NCI-H345 treated with DMSO at 0.1 percent for 48 hours (cell line): Measurements from ENCODE around the gene FRMD4A.
"Not testable (repeated sequence)": the region's sequence is repeated elsewhere in the genome, so short reads cannot be mapped to it uniquely, and the experiment has no call there.

Experiments
- DNase-seq: peaks from one replicate; lab custom pipeline; 2025; ENCODE audit not compliant: unreplicated experiment; lab: John Stamatoyannopoulos, UW

Gene FRMD4A

DNA sequence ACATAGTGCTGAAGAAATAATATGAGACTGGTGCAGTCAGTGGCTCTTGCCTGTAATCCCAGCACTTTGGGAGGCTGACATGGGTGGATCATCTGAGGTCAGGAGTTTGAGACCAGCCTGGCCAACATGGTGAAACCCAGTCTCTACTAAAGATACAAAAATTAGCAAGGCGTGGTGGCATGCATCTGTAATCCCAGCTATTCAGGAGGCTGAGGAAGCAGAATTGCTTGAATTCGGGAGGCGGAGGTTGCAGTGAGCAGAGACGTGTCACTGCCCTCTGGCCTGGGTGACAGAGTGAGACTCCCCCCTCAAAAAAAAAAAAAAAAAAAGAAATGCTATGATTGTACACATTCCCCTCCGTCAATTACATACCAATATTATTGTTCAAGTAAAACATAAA, 615.1 kb downstream of the FRMD4A start:
- not testable (repeated sequence) for DNase-seq

- no peak for DNase-seq
These were observed 615.6 kb downstream of the FRMD4A start for GRCh38 chr10:13715100-13715499.

- DNase-seq = no peak
These were observed 617.7 kb downstream of the FRMD4A start for GRCh38 chr10:13712837-13713581.

- no peak for DNase-seq
These were observed 618.3 kb downstream of the FRMD4A start for GRCh38 chr10:13712476-13712836.

- DNase-seq = no peak
These were observed 619.4 kb downstream of the FRMD4A start for GRCh38 chr10:13711291-13711690.

GRCh38 chr10:13709931-13710650, 620.6 kb downstream of the FRMD4A start:
- DNase-seq = no peak

DNA sequence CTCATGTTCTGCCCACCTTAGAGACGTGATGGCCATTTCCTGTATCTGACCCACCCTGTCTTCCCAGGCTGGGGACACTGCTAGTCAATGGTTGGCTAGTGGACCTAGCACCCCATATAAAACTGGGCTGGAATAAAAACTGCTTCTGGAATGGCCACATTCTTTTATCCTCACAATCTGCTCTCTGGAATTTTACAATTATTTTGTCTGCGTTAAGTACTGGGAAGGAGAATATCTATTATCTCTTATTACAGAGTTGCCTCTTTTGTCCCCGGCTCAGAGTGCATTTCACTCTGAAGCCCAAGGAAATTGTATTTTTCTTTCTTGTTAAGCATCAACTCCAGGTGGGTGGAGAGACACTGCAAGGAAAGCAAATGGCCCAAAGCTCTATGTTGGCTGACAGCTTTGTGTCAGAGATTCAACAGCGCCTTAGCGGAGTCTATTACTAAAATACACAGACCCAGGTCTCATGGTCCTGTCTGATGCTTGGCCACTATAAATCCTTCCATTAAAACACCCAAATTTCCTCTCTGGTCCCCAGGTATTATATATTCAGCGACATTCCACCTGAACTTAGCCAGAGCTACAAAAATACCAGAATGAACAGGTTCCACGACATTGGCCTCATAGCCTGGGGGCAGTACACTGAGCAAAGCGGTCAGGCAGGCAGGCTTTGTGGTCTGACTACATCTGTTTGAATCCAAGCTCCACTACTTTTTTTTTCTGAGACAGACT, 622.3 kb downstream of the FRMD4A start:
- DNase-seq = no peak

GRCh38 chr10:13707156-13707881, 623.4 kb downstream of the FRMD4A start:
- DNase-seq = no peak

GRCh38 chr10:13706604-13707003, 624.1 kb downstream of the FRMD4A start:
- DNase-seq = no peak

- DNase-seq = no peak
These were observed 624.5 kb downstream of the FRMD4A start for GRCh38 chr10:13706175-13706574.

DNA sequence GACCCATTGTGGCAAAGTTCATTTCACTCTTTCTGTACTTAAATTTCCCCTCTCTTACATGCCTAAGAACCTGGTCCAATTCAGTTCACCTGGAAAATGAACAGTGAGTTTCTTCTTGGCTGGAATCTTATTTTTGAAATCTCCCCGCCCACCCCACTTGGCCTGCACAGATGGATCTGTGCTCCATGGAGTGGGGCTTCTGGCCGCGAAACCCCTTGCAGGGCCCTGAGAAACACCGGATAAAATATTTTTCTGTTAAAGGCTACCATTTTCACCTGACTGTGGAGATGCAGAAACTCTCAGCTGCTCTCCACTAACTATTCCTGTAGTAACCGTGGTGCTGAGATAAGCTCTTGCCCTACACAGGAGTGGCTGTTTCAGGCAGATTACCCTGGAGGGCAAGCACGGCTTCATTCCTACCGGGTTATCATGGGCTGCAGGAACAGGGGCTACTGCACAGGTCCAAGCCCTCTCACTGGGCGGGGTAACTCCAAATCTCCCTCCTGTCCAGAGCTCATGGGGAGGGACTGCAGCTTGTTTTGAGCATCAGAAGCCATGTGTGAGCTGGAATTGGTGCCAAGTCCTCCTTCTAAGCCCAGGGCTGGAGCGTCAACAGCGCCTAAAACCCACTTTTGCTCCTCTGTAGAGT, 625.1 kb downstream of the FRMD4A start:
- DNase-seq = no peak

DNA sequence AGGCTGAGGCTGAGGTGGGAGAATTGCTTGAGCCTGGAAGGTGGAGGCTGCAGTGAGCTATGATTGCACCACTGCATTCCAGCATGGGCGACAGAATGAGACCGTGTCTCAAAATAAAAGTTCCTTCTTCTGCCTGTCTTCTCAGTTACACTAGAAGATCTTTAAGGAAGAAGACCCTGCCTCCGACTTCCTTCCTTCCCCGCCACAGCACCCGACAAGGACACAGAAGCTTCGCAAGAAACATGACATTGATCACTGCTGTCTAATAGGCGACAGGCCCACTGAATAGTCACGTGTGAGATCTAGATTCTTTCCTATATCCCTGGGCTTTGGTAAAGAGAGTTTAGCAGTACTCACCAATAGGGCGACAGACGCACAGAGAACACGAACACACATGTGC, 625.8 kb downstream of the FRMD4A start:
- DNase-seq = no peak

DNA sequence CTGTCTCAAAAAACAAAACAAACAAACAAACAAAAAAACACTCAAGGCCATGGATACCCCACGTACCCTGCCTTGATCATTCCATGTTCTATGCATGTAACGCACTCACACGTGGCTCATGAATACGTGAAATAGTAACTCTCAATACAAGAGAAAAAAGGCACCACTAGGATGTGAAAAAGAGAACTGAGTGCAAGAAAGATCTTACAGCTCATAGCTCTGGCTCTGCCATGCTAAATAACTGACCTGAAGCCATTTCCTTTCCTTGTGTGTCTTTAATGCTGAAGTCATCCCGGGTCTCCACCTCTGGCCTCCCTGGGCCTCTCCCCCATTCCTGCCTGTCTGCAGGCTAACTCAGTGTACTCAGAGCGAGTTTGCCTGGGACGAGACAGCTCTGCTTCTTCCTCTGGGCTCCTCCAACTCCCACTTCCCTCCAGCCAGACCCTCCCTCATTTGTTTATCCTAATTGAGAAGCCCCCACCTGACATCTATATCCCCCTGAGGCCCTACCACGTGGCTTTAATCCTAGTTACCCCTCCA, 626.7 kb downstream of the FRMD4A start:
- DNase-seq = no peak

DNA sequence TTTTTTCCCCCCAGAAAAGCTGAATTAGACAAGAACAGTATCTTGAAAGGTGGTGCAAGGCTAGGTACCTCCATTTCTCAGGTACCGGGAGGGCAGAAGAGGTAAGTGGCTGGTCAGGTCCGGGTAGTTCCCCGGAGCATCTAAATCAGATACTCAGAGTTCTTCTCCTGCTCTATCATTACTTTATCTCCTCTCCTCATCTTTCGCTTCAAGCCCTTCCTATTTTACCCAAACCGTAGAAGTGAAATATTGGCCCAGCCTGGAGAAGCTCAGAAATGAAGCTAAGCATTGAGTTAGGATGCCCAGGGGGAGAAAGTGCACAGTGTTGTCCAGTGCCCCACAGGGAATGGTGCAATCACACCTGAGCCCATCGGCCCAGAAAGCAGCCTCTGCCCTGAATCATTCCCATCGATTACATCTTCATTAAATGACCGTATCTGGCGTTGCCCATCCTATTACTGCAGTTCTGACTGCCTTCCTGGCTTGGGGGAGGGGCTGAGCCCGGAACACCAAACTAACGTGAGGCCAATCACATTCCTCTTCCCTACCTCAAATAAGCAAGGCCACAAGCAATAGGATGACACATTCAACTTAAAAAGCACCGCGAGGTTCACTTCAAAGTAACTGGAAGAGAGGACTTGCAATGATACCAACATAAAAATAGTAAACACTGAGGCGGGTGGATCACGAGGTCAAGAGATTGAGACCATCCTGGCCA, 627.5 kb downstream of the FRMD4A start:
- DNase-seq = no peak

GRCh38 chr10:13701157-13701919, 629.4 kb downstream of the FRMD4A start:
- no peak for DNase-seq

DNA sequence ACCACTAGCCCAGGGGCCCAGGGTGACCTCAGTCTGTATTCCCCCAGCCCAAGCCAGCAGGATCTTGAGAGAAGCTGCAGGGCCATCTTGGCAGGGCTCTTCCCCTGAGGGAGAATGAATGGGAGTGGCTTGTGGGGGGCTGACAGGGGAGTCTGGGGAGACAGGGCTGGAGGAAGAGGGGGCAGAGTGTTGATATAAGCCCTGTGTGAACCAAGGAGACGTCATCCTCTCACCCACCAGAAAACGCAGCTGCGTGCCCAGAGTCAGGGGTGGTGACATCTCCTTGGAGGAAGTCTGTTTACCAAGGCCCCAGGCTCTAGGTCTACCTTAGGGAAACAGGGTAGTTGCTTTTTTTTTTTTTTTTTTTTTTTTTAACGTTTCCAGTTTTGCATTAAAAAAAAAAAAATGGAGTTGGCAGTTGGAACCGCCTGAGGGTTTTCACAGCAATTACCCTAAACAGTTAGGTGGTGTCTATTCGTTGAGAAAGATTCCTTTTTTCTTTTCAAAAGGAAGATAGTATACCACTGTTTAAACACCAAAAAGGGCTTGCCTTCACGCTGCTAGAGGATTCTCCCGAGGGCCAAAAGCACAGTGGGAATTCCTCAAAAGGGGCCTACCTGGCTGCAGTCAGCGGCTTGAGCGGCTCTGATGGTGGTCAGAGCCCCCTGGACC, 630.1 kb downstream of the FRMD4A start:
- no peak for DNase-seq

DNA sequence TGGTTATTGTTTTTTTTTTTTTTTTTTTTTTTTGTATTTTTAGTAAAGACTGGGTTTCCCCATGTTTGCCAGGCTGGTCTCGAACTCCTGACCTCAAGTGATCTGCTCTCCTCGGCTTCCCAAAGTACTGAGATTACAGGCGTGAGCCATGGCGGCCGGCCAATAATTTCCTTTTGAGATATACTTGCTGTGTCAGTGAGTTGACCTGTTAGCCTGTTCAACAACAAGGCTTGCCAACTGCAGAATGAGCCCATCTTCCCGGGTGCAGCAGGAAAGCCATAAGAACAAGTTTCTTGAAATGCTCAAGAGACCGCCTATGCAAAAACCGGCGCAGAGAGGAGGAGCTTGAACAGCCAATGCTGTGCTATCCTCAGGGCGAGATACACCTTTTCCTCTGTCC, 631.5 kb downstream of the FRMD4A start:
- no peak for DNase-seq

- DNase-seq = no peak
These were observed 632.5 kb downstream of the FRMD4A start for GRCh38 chr10:13698217-13698616.

- no peak for DNase-seq
These were observed 634.7 kb downstream of the FRMD4A start for GRCh38 chr10:13696071-13696470.
